Right lung (tissue), 5 donors: ENCODE data around the gene UBE2I. TPM values are rescaled to one million over a fixed set of nuclear protein-coding genes. Genes with fewer than 3 reads are reported as not detected.
"Not testable (repeated sequence)": the region's sequence is repeated elsewhere in the genome, so short reads cannot be mapped to it uniquely, and the experiment has no call there.

Source experiments
- DNase-seq, 2 donors: peaks; one replicate each; pipeline ENCODE4 v3.0.0-alpha.2; 2013
- polyA plus RNA-seq, 5 donors: library from polyadenylated mRNA; unstranded; fragments of 120-200 nt; gene quantifications; one replicate each; pipeline versions ENCODE4 v1.2.1 to v1.2.3, GENCODE V29; 2013; ENCODE audit warnings: inconsistent platforms in 1 of 5, low replicate concordance in 1 of 5; ENCODE audit not compliant: insufficient read length in 5 of 5, insufficient read depth in 1 of 5

UBE2I gene
- polyA plus RNA-seq, 5 donors, result 148 to 169 (median 160) TPM

GRCh38 chr16:1326946-1327618 is 17.6 kb downstream of the UBE2I start:
- no peak for DNase-seq

- DNase-seq, result no peak
Observed at GRCh38 chr16:1327619-1327947, 18.1 kb downstream of the UBE2I start.

GRCh38 chr16:1328136-1328535 is 18.7 kb downstream of the UBE2I start:
- not testable (repeated sequence) for DNase-seq

- not testable (repeated sequence) for DNase-seq
Observed at GRCh38 chr16:1328961-1329360, 19.5 kb downstream of the UBE2I start.

- no peak for DNase-seq
Observed at GRCh38 chr16:1330260-1330914, 21.0 kb downstream of the UBE2I start.

- no peak for DNase-seq
Observed at GRCh38 chr16:1330931-1331711, 21.7 kb downstream of the UBE2I start.

- DNase-seq, result peak; percentile 71 to 74
Observed at GRCh38 chr16:1331712-1332617, 22.5 kb downstream of the UBE2I start.

GRCh38 chr16:1332618-1333148 is 23.2 kb downstream of the UBE2I start:
- DNase-seq, result no peak

GRCh38 chr16:1333149-1333812 is 23.8 kb downstream of the UBE2I start, which contains the start of gene BAIAP3:
Gene BAIAP3 (plus strand): TSS chr16:1333645. CDS start chr16:1338550, 4,905 bp downstream.
- no peak for DNase-seq

GRCh38 chr16:1333854-1334700 is 24.6 kb downstream of the UBE2I start:
- DNase-seq, result no peak

GRCh38 chr16:1334739-1335138 is 25.3 kb downstream of the UBE2I start:
- DNase-seq, result no peak

GRCh38 chr16:1335211-1335971 is 26.0 kb downstream of the UBE2I start:
- DNase-seq, result no peak

GRCh38 chr16:1335996-1336395 is 26.6 kb downstream of the UBE2I start:
- no peak for DNase-seq

- no peak for DNase-seq
Observed at GRCh38 chr16:1336619-1337018, 27.2 kb downstream of the UBE2I start.

- no peak for DNase-seq
Observed at GRCh38 chr16:1337486-1337885, 28.1 kb downstream of the UBE2I start.

GRCh38 chr16:1338119-1338730 is 28.8 kb downstream of the UBE2I start:
- DNase-seq, result no peak

GRCh38 chr16:1338855-1339675 is 29.6 kb downstream of the UBE2I start:
- DNase-seq, result no peak
